Karpas-422 (cell line): ENCODE results near the gene TENM4. TPM values are rescaled to one million over a fixed set of nuclear protein-coding genes. Genes with fewer than 3 reads are reported as not detected.

Source experiments
- DNase-seq: peaks from one replicate; pipeline ENCODE4 v3.0.0-alpha.2; 2015
- H2AFZ ChIP-seq: fragments of 200-600 bp; sonication (generic); 2 replicates; pipeline ENCODE4 v1.6.1; 2014; ENCODE audit warnings: antibody characterized with exemption, low read length, mixed read lengths
- H3K27ac ChIP-seq: fragments of 200-600 bp; sonication (generic); 2 replicates; pipeline ENCODE4 v1.5.1; 2014; ENCODE audit warnings: mild to moderate bottlenecking, low read length, moderate library complexity
- H3K27me3 ChIP-seq: fragments of 200-600 bp; sonication (generic); 2 replicates; pipeline ENCODE4 v1.6.1; 2014; ENCODE audit warnings: low read length, mixed read lengths
- H3K36me3 ChIP-seq: fragments of 200-600 bp; sonication (generic); 2 replicates; pipeline ENCODE4 v1.6.1; 2014; ENCODE audit warnings: low read length, mixed read lengths; ENCODE audit not compliant: insufficient read depth
- H3K4me1 ChIP-seq: fragments of 200-600 bp; sonication (generic); 2 replicates; pipeline ENCODE4 v1.6.1; 2014; ENCODE audit warnings: mild to moderate bottlenecking, low read length, mixed read lengths
- H3K4me2 ChIP-seq: fragments of 200-600 bp; sonication (generic); 2 replicates; pipeline ENCODE4 v1.6.1; 2014; ENCODE audit warnings: low read length, low read depth, mild to moderate bottlenecking; ENCODE audit not compliant: poor library complexity, severe bottlenecking
- H3K4me3 ChIP-seq: fragments of 200-600 bp; sonication (generic); 2 replicates; pipeline ENCODE4 v1.5.1; 2014; ENCODE audit warnings: mild to moderate bottlenecking, antibody characterized with exemption, low read length, mixed read lengths
- H3K79me2 ChIP-seq: fragments of 200-600 bp; sonication (generic); 2 replicates; pipeline ENCODE4 v1.6.1; 2014; ENCODE audit warnings: mild to moderate bottlenecking, low read length, mixed read lengths
- H3K9ac ChIP-seq: fragments of 200-600 bp; sonication (generic); 2 replicates; pipeline ENCODE4 v1.6.0; 2014; ENCODE audit warnings: low read length
- H3K9me2 ChIP-seq: fragments of 200-600 bp; sonication (generic), shearing (Covaris generic); replicated peaks from 2 replicates; pipeline ENCODE4 v1.6.0; 2014; ENCODE audit warnings: mild to moderate bottlenecking, low read length, moderate library complexity; ENCODE audit not compliant: insufficient read depth
- H3K9me3 ChIP-seq: fragments of 300-700, 200-600 bp; sonication (generic); 2 replicates; pipeline ENCODE4 v1.6.1; 2014; ENCODE audit warnings: low read length, mixed read lengths
- H4K20me1 ChIP-seq: fragments of 200-600 bp; sonication (generic); 2 replicates; pipeline ENCODE4 v1.6.1; 2014; ENCODE audit warnings: mild to moderate bottlenecking, antibody characterized with exemption, low read length, low read depth; ENCODE audit not compliant: insufficient read depth
- total RNA-seq: library from RNA; depleted of rRNA; stranded (reverse); fragments of >200 nt; shearing (Covaris generic); gene quantifications from 2 replicates; pipeline ENCODE4 v1.2.3, GENCODE V29; 2014; ENCODE audit warnings: low replicate concordance

The TENM4 gene
- total RNA-seq, 1 experiment from 2014 or later = not detected

- H3K27me3 ChIP-seq = no peaks in the 10 kb centered on the region
- no peak overlapping the region for H3K27ac ChIP-seq
- no peak for DNase-seq
- H3K4me1 ChIP-seq = no peaks in the 10 kb centered on the region
- H3K9me3 ChIP-seq = no peaks in the 10 kb centered on the region
- H3K4me2 ChIP-seq = no peak overlapping the region
- no peaks in the 10 kb centered on the region for H3K36me3 ChIP-seq
- no peaks in the 10 kb centered on the region for H3K79me2 ChIP-seq
- no peak overlapping the region for H2AFZ ChIP-seq
- no peaks in the 10 kb centered on the region for H4K20me1 ChIP-seq
- no peak overlapping the region for H3K4me3 ChIP-seq
- H3K9ac ChIP-seq = no peak overlapping the region
- no peaks in the 10 kb centered on the region for H3K9me2 ChIP-seq
These were observed 675.9 kb downstream of the TENM4 start for GRCh38 chr11:78764946-78765345.

GRCh38 chr11:78763664-78764063, 677.2 kb downstream of the TENM4 start:
- DNase-seq = no peak
- Histone ChIP-seq H3K79me2 (no peaks in the 10 kb centered on the region), H3K4me2 (no peak overlapping the region), H3K36me3 (no peaks in the 10 kb centered on the region), H3K27me3 (no peaks in the 10 kb centered on the region), H4K20me1 (no peaks in the 10 kb centered on the region), H3K9ac (no peak overlapping the region), H3K4me3 (no peak overlapping the region), H3K27ac (no peak overlapping the region), H3K9me3 (no peaks in the 10 kb centered on the region), H3K4me1 (no peaks in the 10 kb centered on the region), H3K9me2 (no peaks in the 10 kb centered on the region), H2AFZ (no peak overlapping the region)

- H2AFZ ChIP-seq = no peak overlapping the region
- no peaks in the 10 kb centered on the region for H3K36me3 ChIP-seq
- no peak overlapping the region for H3K9ac ChIP-seq
- no peak overlapping the region for H3K27ac ChIP-seq
- no peaks in the 10 kb centered on the region for H3K79me2 ChIP-seq
- H3K27me3 ChIP-seq = no peaks in the 10 kb centered on the region
- no peaks in the 10 kb centered on the region for H3K9me3 ChIP-seq
- H3K4me3 ChIP-seq = no peak overlapping the region
- DNase-seq = no peak
- no peaks in the 10 kb centered on the region for H3K4me1 ChIP-seq
- H3K9me2 ChIP-seq = no peaks in the 10 kb centered on the region
- H4K20me1 ChIP-seq = no peaks in the 10 kb centered on the region
- no peak overlapping the region for H3K4me2 ChIP-seq
These were observed 678.7 kb downstream of the TENM4 start for GRCh38 chr11:78762105-78762504.

GRCh38 chr11:78759071-78759470, 681.8 kb downstream of the TENM4 start:
- Histone ChIP-seq H3K9ac (no peak overlapping the region), H3K9me3 (no peaks in the 10 kb centered on the region), H2AFZ (no peak overlapping the region), H3K4me1 (no peaks in the 10 kb centered on the region), H3K4me3 (no peak overlapping the region), H3K79me2 (no peaks in the 10 kb centered on the region), H3K27me3 (no peaks in the 10 kb centered on the region), H3K36me3 (no peaks in the 10 kb centered on the region), H3K9me2 (no peaks in the 10 kb centered on the region), H3K27ac (no peak overlapping the region), H4K20me1 (no peaks in the 10 kb centered on the region), H3K4me2 (no peak overlapping the region)
- no peak for DNase-seq

GRCh38 chr11:78753297-78753696, 687.5 kb downstream of the TENM4 start:
- Histone ChIP-seq H3K79me2 (no peaks in the 10 kb centered on the region), H3K4me3 (no peak overlapping the region), H3K9ac (no peak overlapping the region), H3K4me2 (no peak overlapping the region), H3K36me3 (no peaks in the 10 kb centered on the region), H3K27me3 (no peaks in the 10 kb centered on the region), H3K4me1 (no peaks in the 10 kb centered on the region), H3K9me3 (no peaks in the 10 kb centered on the region), H2AFZ (no peak overlapping the region), H4K20me1 (no peaks in the 10 kb centered on the region), H3K27ac (no peak overlapping the region), H3K9me2 (no peaks in the 10 kb centered on the region)
- DNase-seq = no peak

- no peak for DNase-seq
- no peak overlapping the region for H2AFZ ChIP-seq
- H3K4me2 ChIP-seq = no peak overlapping the region
These were observed 688.3 kb downstream of the TENM4 start for GRCh38 chr11:78752494-78752893.

GRCh38 chr11:78748918-78749690, 691.7 kb downstream of the TENM4 start:
- H3K79me2 ChIP-seq = no peaks in the 10 kb centered on the region
- H3K9me3 ChIP-seq = no peaks in the 10 kb centered on the region
- H3K4me1 ChIP-seq = no peaks in the 10 kb centered on the region
- H3K4me3 ChIP-seq = no peak overlapping the region
- H3K9ac ChIP-seq = no peak overlapping the region
- no peaks in the 10 kb centered on the region for H4K20me1 ChIP-seq
- no peak for DNase-seq
- H2AFZ ChIP-seq = no peak overlapping the region
- no peaks in the 10 kb centered on the region for H3K9me2 ChIP-seq
- no peaks in the 10 kb centered on the region for H3K36me3 ChIP-seq
- no peak overlapping the region for H3K4me2 ChIP-seq
- H3K27ac ChIP-seq = no peak overlapping the region
- no peaks in the 10 kb centered on the region for H3K27me3 ChIP-seq

More at GRCh38 chr11:78752494-78752893, 688.3 kb downstream of the TENM4 start:
- Histone ChIP-seq H3K27ac (no peak overlapping the region), H3K4me3 (no peak overlapping the region), H3K36me3 (no peaks in the 10 kb centered on the region), H3K9me2 (no peaks in the 10 kb centered on the region), H3K27me3 (no peaks in the 10 kb centered on the region), H3K9me3 (no peaks in the 10 kb centered on the region), H4K20me1 (no peaks in the 10 kb centered on the region), H3K4me1 (no peaks in the 10 kb centered on the region), H3K79me2 (no peaks in the 10 kb centered on the region), H3K9ac (no peak overlapping the region)

GRCh38 chr11:78744949-78745348, 695.9 kb downstream of the TENM4 start:
- Histone ChIP-seq H3K4me2 (no peak overlapping the region), H3K4me3 (no peak overlapping the region), H3K36me3 (no peaks in the 10 kb centered on the region), H3K9me2 (no peaks in the 10 kb centered on the region), H3K9me3 (no peaks in the 10 kb centered on the region), H3K27me3 (no peaks in the 10 kb centered on the region), H4K20me1 (no peaks in the 10 kb centered on the region), H2AFZ (no peak overlapping the region), H3K9ac (no peak overlapping the region), H3K79me2 (no peaks in the 10 kb centered on the region), H3K27ac (no peak overlapping the region), H3K4me1 (no peaks in the 10 kb centered on the region)
- DNase-seq = no peak
